Activated naive CD8-positive, alpha-beta T cell treated with anti-CD3 and anti-CD28 coated beads, Interleukin-2, amount 10 ng/mL, durations not matched to agents 7 days and 5 days (primary cell): Measurements from ENCODE around the gene ZFP14. TPM values are rescaled to one million over a fixed set of nuclear protein-coding genes. Genes with fewer than 3 reads are reported as not detected.

Source experiments
- ATAC-seq: fragments of 150-1000 bp; cut with Tn5 transposase; one replicate; pipeline ENCODE4 v1.10.0; 2021; ENCODE audit warnings: low read depth, moderate library complexity
- POLR2A ChIA-PET: fragments of 350-600 bp; sonication (Branson Sonifier 250); formaldehyde crosslinking; loops from one replicate; lab custom pipeline; 2021; ENCODE audit warnings: antibody characterized with exemption; lab: Charles Lee
- DNase-seq: peaks from one replicate; pipeline ENCODE4 v3.0.0; 2021
- H3K27ac Mint-ChIP-seq: one replicate; pipeline ENCODE4 v1.8.0; 2022; ENCODE audit warnings: mild to moderate bottlenecking, mixed read lengths
- H3K27me3 Mint-ChIP-seq: one replicate; pipeline ENCODE4 v1.8.0; 2022; ENCODE audit warnings: mild to moderate bottlenecking, moderate library complexity, mixed read lengths
- H3K36me3 Mint-ChIP-seq: one replicate; pipeline ENCODE4 v1.8.0; 2021; ENCODE audit warnings: mild to moderate bottlenecking, mixed read lengths
- H3K4me1 Mint-ChIP-seq: one replicate; pipeline ENCODE4 v1.8.0; 2021; ENCODE audit warnings: mixed read lengths
- H3K4me3 Mint-ChIP-seq: one replicate; pipeline ENCODE4 v1.8.0; 2022; ENCODE audit warnings: mild to moderate bottlenecking, moderate library complexity, mixed read lengths
- H3K9me3 Mint-ChIP-seq: one replicate; pipeline ENCODE4 v1.8.0; 2021; ENCODE audit warnings: mixed read lengths
- total RNA-seq, 2 experiments: library from RNA; stranded (reverse); gene quantifications; one replicate each; pipeline ENCODE4 v1.2.3, GENCODE V29; 2021

Gene ZFP14
- 1 to 10 TPM; 9.3 to 9.7 TPM for total RNA-seq

GRCh38 chr19:36378625-36379509 is at the start of gene ZFP14:
Gene ZFP14 (minus strand): TSS chr19:36379201. CDS start chr19:36367892, 11,309 bp downstream.
- no peaks in the 10 kb centered on the region for H3K27me3 Mint-ChIP-seq
- peak within 1 kb of the TSS; percentile 92 for H3K27ac Mint-ChIP-seq
- peak; percentile 99 for ATAC-seq
- peak; percentile 97 for DNase-seq
- H3K4me3 Mint-ChIP-seq: peak within 1 kb of the TSS; percentile 91
- peaks cover 7% of the 10 kb centered on the region for H3K36me3 Mint-ChIP-seq
- H3K9me3 Mint-ChIP-seq: peaks cover 19% of the 10 kb centered on the region
- peaks cover 10% of the 10 kb centered on the region for H3K4me1 Mint-ChIP-seq
- POLR2A ChIA-PET: interaction anchor here (0.7 to 1.6 kb wide), 6 partner anchors 22 to 471 kb away, joined by 3 to 6 read pairs (median 4); partner anchors contain the start of genes ZNF260, ZNF382 and ZNF529

GRCh38 chr19:36423925-36424324 is 44.9 kb upstream of the ZFP14 start:
- H3K36me3 Mint-ChIP-seq: peaks cover 7% of the 10 kb centered on the region
- peaks cover 6% of the 10 kb centered on the region for H3K4me1 Mint-ChIP-seq
- POLR2A ChIA-PET: no interaction called here
- H3K9me3 Mint-ChIP-seq: peaks cover 25% of the 10 kb centered on the region
- DNase-seq: no peak
- no peak for ATAC-seq
- H3K4me3 Mint-ChIP-seq: no peak overlapping the region
- H3K27ac Mint-ChIP-seq: no peak overlapping the region
- H3K27me3 Mint-ChIP-seq: peaks cover 7% of the 10 kb centered on the region

- H3K9me3 Mint-ChIP-seq: peaks cover 23% of the 10 kb centered on the region
- POLR2A ChIA-PET: interaction anchor here (1.5 kb wide), 1 partner anchor 106 kb away, joined by 3 read pairs; the partner anchor contains the start of gene ZNF260
Measured at GRCh38 chr19:36421749-36422481, 42.9 kb upstream of the ZFP14 start.

GRCh38 chr19:36420961-36421748 is 42.2 kb upstream of the ZFP14 start:
- POLR2A ChIA-PET: interaction anchor here (1.5 kb wide), 1 partner anchor 107 kb away, joined by 3 read pairs; the partner anchor contains the start of gene ZNF260
- no peak overlapping the region for H3K27ac Mint-ChIP-seq
- peaks cover 7% of the 10 kb centered on the region for H3K27me3 Mint-ChIP-seq
- DNase-seq (peak; percentile 39), ATAC-seq (no peak)
- peaks cover 19% of the 10 kb centered on the region for H3K4me1 Mint-ChIP-seq
- peaks cover 20% of the 10 kb centered on the region for H3K9me3 Mint-ChIP-seq
- peak overlapping the region; percentile 55 for H3K4me3 Mint-ChIP-seq
- peaks cover 26% of the 10 kb centered on the region for H3K36me3 Mint-ChIP-seq

More at GRCh38 chr19:36421749-36422481, 42.9 kb upstream of the ZFP14 start:
- DNase-seq (no peak), ATAC-seq (no peak)
- Mint-ChIP-seq H3K27ac (no peak overlapping the region), H3K27me3 (peaks cover 7% of the 10 kb centered on the region), H3K4me1 (peaks cover 19% of the 10 kb centered on the region), H3K36me3 (peaks cover 21% of the 10 kb centered on the region), H3K4me3 (peak overlapping the region; percentile 47)

- Mint-ChIP-seq H3K27me3 (peaks cover 7% of the 10 kb centered on the region), H3K4me3 (peak within 1 kb of the TSS; percentile 93), H3K4me1 (peaks cover 19% of the 10 kb centered on the region), H3K36me3 (peaks cover 45% of the 10 kb centered on the region), H3K9me3 (peaks cover 18% of the 10 kb centered on the region), H3K27ac (peak within 1 kb of the TSS; percentile 97)
- ATAC-seq (peak; percentile 94), DNase-seq (peak; percentile 88)
- POLR2A ChIA-PET: interaction anchor here (0.6 to 2.7 kb wide), 4 partner anchors 39 to 1244 kb away, joined by 3 to 10 read pairs (median 4); partner anchors contain the start of genes ZFP14, ZNF260 and ZNF566
Measured at GRCh38 chr19:36418287-36419001, 39.4 kb upstream of the ZFP14 start, which contains the start of gene ZFP82. Gene ZFP82 (minus strand): TSS chr19:36418644. CDS start chr19:36409789, 8,855 bp downstream.

GRCh38 chr19:36417752-36418286 is 38.8 kb upstream of the ZFP14 start:
- ATAC-seq (no peak), DNase-seq (no peak)
- peaks cover 21% of the 10 kb centered on the region for H3K9me3 Mint-ChIP-seq
- peaks cover 7% of the 10 kb centered on the region for H3K27me3 Mint-ChIP-seq
- H3K4me1 Mint-ChIP-seq: peaks cover 19% of the 10 kb centered on the region
- POLR2A ChIA-PET: interaction anchor here (1.2 to 2.7 kb wide), 2 partner anchors 72 to 111 kb away, joined by 6 to 10 read pairs; partner anchors contain the start of genes ZNF260 and ZNF566
- peak overlapping the region; percentile 97 for H3K27ac Mint-ChIP-seq
- peaks cover 51% of the 10 kb centered on the region for H3K36me3 Mint-ChIP-seq
- H3K4me3 Mint-ChIP-seq: peak overlapping the region; percentile 93

GRCh38 chr19:36409841-36410240 is 30.8 kb upstream of the ZFP14 start:
- Mint-ChIP-seq H3K4me1 (no peaks in the 10 kb centered on the region), H3K27ac (no peak overlapping the region), H3K4me3 (no peak overlapping the region), H3K27me3 (no peaks in the 10 kb centered on the region), H3K9me3 (peaks cover 24% of the 10 kb centered on the region), H3K36me3 (peaks cover 73% of the 10 kb centered on the region)
- DNase-seq (no peak), ATAC-seq (no peak)
- POLR2A ChIA-PET: no interaction called here

- Mint-ChIP-seq H3K36me3 (peaks cover 76% of the 10 kb centered on the region), H3K4me1 (no peaks in the 10 kb centered on the region), H3K4me3 (no peak overlapping the region), H3K9me3 (peaks cover 30% of the 10 kb centered on the region), H3K27me3 (no peaks in the 10 kb centered on the region), H3K27ac (no peak overlapping the region)
- ATAC-seq (no peak), DNase-seq (no peak)
- POLR2A ChIA-PET: no interaction called here
Measured at GRCh38 chr19:36408101-36408500, 29.1 kb upstream of the ZFP14 start.

GRCh38 chr19:36404498-36404897 is 25.5 kb upstream of the ZFP14 start:
- no peaks in the 10 kb centered on the region for H3K27me3 Mint-ChIP-seq
- no peak for ATAC-seq
- H3K9me3 Mint-ChIP-seq: peaks cover 30% of the 10 kb centered on the region
- no peak for DNase-seq
- POLR2A ChIA-PET: no interaction called here
- H3K4me3 Mint-ChIP-seq: no peak overlapping the region
- no peak overlapping the region for H3K27ac Mint-ChIP-seq
- H3K4me1 Mint-ChIP-seq: peaks cover 2% of the 10 kb centered on the region
- H3K36me3 Mint-ChIP-seq: peaks cover 85% of the 10 kb centered on the region

- DNase-seq (no peak), ATAC-seq (no peak)
- Mint-ChIP-seq H3K27me3 (no peaks in the 10 kb centered on the region), H3K36me3 (peaks cover 85% of the 10 kb centered on the region), H3K4me3 (no peak overlapping the region), H3K27ac (no peak overlapping the region), H3K4me1 (peaks cover 2% of the 10 kb centered on the region), H3K9me3 (peaks cover 27% of the 10 kb centered on the region)
- POLR2A ChIA-PET: no interaction called here
Measured at GRCh38 chr19:36401475-36401874, 22.5 kb upstream of the ZFP14 start.

- DNase-seq (no peak), ATAC-seq (no peak)
- POLR2A ChIA-PET: no interaction called here
- H3K27ac Mint-ChIP-seq: no peak overlapping the region
- no peak overlapping the region for H3K4me3 Mint-ChIP-seq
- peaks cover 33% of the 10 kb centered on the region for H3K9me3 Mint-ChIP-seq
- H3K4me1 Mint-ChIP-seq: peaks cover 2% of the 10 kb centered on the region
- H3K36me3 Mint-ChIP-seq: peaks cover 84% of the 10 kb centered on the region
- no peaks in the 10 kb centered on the region for H3K27me3 Mint-ChIP-seq
Measured at GRCh38 chr19:36398571-36398970, 19.6 kb upstream of the ZFP14 start.
